Suppressor macrophage treated with lipopolysaccharide for 4 hours (primary cell): ENCODE measurements around the gene IFNAR1.

Experiments
- DNase-seq: peaks from one replicate; pipeline ENCODE4 v3.0.0-alpha.2; 2020

IFNAR1 gene

GRCh38 chr21:33324291-33325221, at the start of gene IFNAR1:
TSS of gene IFNAR1 (plus strand) at chr21:33324970. CDS start at chr21:33325056, 86 bp downstream.
- DNase-seq = peak; percentile 100

GRCh38 chr21:33278721-33279120, 46.0 kb upstream of the IFNAR1 start:
- no peak for DNase-seq

GRCh38 chr21:33279330-33279820, 45.4 kb upstream of the IFNAR1 start:
- no peak for DNase-seq

GRCh38 chr21:33281096-33281652, 43.6 kb upstream of the IFNAR1 start:
- DNase-seq = no peak

GRCh38 chr21:33283203-33283602, 41.6 kb upstream of the IFNAR1 start:
- DNase-seq = no peak

GRCh38 chr21:33286076-33286475, 38.7 kb upstream of the IFNAR1 start:
- DNase-seq = no peak

- peak; percentile 22 for DNase-seq
Observed at GRCh38 chr21:33286600-33287456, 37.9 kb upstream of the IFNAR1 start.

GRCh38 chr21:33289199-33289819, 35.5 kb upstream of the IFNAR1 start:
- DNase-seq = no peak

GRCh38 chr21:33290441-33290840, 34.3 kb upstream of the IFNAR1 start:
- DNase-seq = no peak

GRCh38 chr21:33291686-33292085, 33.1 kb upstream of the IFNAR1 start:
- no peak for DNase-seq

GRCh38 chr21:33292724-33293123, 32.0 kb upstream of the IFNAR1 start:
- no peak for DNase-seq

- DNase-seq = no peak
Observed at GRCh38 chr21:33293136-33293535, 31.6 kb upstream of the IFNAR1 start.

GRCh38 chr21:33293811-33294216, 31.0 kb upstream of the IFNAR1 start:
- no peak for DNase-seq

- no peak for DNase-seq
Observed at GRCh38 chr21:33296156-33296555, 28.6 kb upstream of the IFNAR1 start.

GRCh38 chr21:33299181-33299752, 25.5 kb upstream of the IFNAR1 start:
- peak; percentile 67 for DNase-seq

GRCh38 chr21:33300701-33301631, 23.8 kb upstream of the IFNAR1 start:
- peak; percentile 95 for DNase-seq

- no peak for DNase-seq
Observed at GRCh38 chr21:33301632-33302002, 23.2 kb upstream of the IFNAR1 start.

- peak; percentile 93 for DNase-seq
Observed at GRCh38 chr21:33302055-33302454, 22.7 kb upstream of the IFNAR1 start.

- no peak for DNase-seq
Observed at GRCh38 chr21:33302796-33303195, 22.0 kb upstream of the IFNAR1 start.

GRCh38 chr21:33305344-33305671, 19.5 kb upstream of the IFNAR1 start:
- no peak for DNase-seq

- DNase-seq = no peak
Observed at GRCh38 chr21:33305938-33306337, 18.8 kb upstream of the IFNAR1 start.
